GM23338 (cell line): ENCODE results near the gene IFNA16. TPM values are rescaled to one million over a fixed set of nuclear protein-coding genes. Genes with fewer than 3 reads are reported as not detected.
"Not testable (repeated sequence)": the region's sequence is repeated elsewhere in the genome, so short reads cannot be mapped to it uniquely, and the experiment has no call there.

Source experiments
- ATAC-seq: fragments of 200-7000 bp; cut with Tn5 transposase; 3 replicates; pipeline ENCODE4 v1.9.1; 2020
- DNase-seq: peaks from one replicate; pipeline ENCODE4 v3.0.0-alpha.2; 2015; ENCODE audit warnings: low spot score
- H2AFZ ChIP-seq: fragments of 200-600 bp; sonication (generic); 2 replicates; pipeline ENCODE4 v1.8.0; 2016; ENCODE audit warnings: antibody characterized with exemption, mild to moderate bottlenecking, moderate library complexity
- H3F3A ChIP-seq: fragments of 200-600 bp; sonication (generic); replicated peaks from 2 replicates; pipeline ENCODE4 v1.8.0; 2017; ENCODE audit warnings: antibody characterized with exemption, mixed run types, low read depth
- H3K27ac ChIP-seq: fragments of 200-600 bp; sonication (generic); 2 replicates; pipeline ENCODE4 v1.6.1; 2016; ENCODE audit warnings: low read depth
- H3K27me3 ChIP-seq: fragments of 200-600 bp; sonication (generic); 2 replicates; pipeline ENCODE4 v1.8.0; 2016; ENCODE audit warnings: mild to moderate bottlenecking, mixed run types, moderate library complexity; ENCODE audit not compliant: insufficient read depth
- H3K36me3 ChIP-seq: fragments of 200-600 bp; sonication (generic); 2 replicates; pipeline ENCODE4 v1.8.0; 2016; ENCODE audit warnings: mild to moderate bottlenecking; ENCODE audit not compliant: insufficient read depth
- H3K4me1 ChIP-seq: fragments of 200-600 bp; sonication (generic); 2 replicates; pipeline ENCODE4 v1.8.0; 2016; ENCODE audit warnings: mild to moderate bottlenecking, moderate library complexity; ENCODE audit not compliant: insufficient read depth
- H3K4me2 ChIP-seq: fragments of 200-600 bp; sonication (generic); 2 replicates; pipeline ENCODE4 v1.7.1; 2017; ENCODE audit warnings: mixed run types
- H3K4me3 ChIP-seq: fragments of 200-600 bp; sonication (generic); 2 replicates; pipeline ENCODE4 v1.6.1; 2016; ENCODE audit warnings: mixed run types
- H3K79me2 ChIP-seq: fragments of 200-600 bp; sonication (generic); replicated peaks from 2 replicates; pipeline ENCODE4 v1.8.0; 2017; ENCODE audit warnings: mild to moderate bottlenecking; ENCODE audit not compliant: insufficient read depth
- H3K9me2 ChIP-seq: fragments of 200-600 bp; sonication (generic); 2 replicates; pipeline ENCODE4 v1.8.0; 2017; ENCODE audit not compliant: insufficient read depth
- H4K20me1 ChIP-seq: fragments of 200-600 bp; sonication (generic); replicated peaks from 2 replicates; pipeline ENCODE4 v1.8.0; 2017; ENCODE audit warnings: mild to moderate bottlenecking; ENCODE audit not compliant: insufficient read depth
- H3K27ac Mint-ChIP-seq: 2 replicates; pipeline ENCODE4 v1.8.0; 2020; ENCODE audit warnings: inconsistent platforms, mild to moderate bottlenecking, moderate library complexity, mixed read lengths
- H3K27me3 Mint-ChIP-seq: 3 replicates; pipeline ENCODE4 v1.8.0; 2022; ENCODE audit warnings: low read depth, mild to moderate bottlenecking, moderate library complexity, mixed read lengths, inconsistent platforms; ENCODE audit not compliant: insufficient read depth, poor library complexity
- H3K36me3 Mint-ChIP-seq: 3 replicates; pipeline ENCODE4 v1.8.0; 2021; ENCODE audit warnings: low read depth, mild to moderate bottlenecking, inconsistent platforms, moderate library complexity, mixed read lengths
- H3K4me1 Mint-ChIP-seq: 3 replicates; pipeline ENCODE4 v1.8.0; 2020; ENCODE audit warnings: mild to moderate bottlenecking, inconsistent platforms, mixed read lengths
- H3K4me3 Mint-ChIP-seq: 3 replicates; pipeline ENCODE4 v1.8.0; 2021; ENCODE audit warnings: moderate library complexity, mild to moderate bottlenecking, inconsistent platforms, mixed read lengths
- H3K9me3 Mint-ChIP-seq: 3 replicates; pipeline ENCODE4 v1.8.0; 2020; ENCODE audit warnings: moderate library complexity, mild to moderate bottlenecking, inconsistent platforms, mixed read lengths
- CREB1 ChIP-seq: fragments of 250-450 bp; sonication (Bioruptor Pico); IDR thresholded peaks from 2 replicates; pipeline ENCODE4 v1.5.0; 2020; ENCODE audit warnings: low read depth, mild to moderate bottlenecking, moderate library complexity
- EZH2 ChIP-seq: fragments of 200-600 bp; sonication (generic); IDR thresholded peaks from one replicate; pipeline ENCODE4 v1.8.0; 2017; ENCODE audit warnings: antibody characterized with exemption, mild to moderate bottlenecking, low read depth; ENCODE audit not compliant: unreplicated experiment
- POLR2AphosphoS5 ChIP-seq: IDR thresholded peaks from 2 replicates; pipeline ENCODE4 v1.6.1; 2016; ENCODE audit warnings: antibody characterized with exemption, low read depth
- ZNF114 ChIP-seq: fragments of 250-450 bp; sonication (Bioruptor Pico); IDR thresholded peaks from 2 replicates; pipeline ENCODE4 v1.5.0; 2020; ENCODE audit warnings: mild to moderate bottlenecking, moderate library complexity
- polyA plus RNA-seq: library from polyadenylated mRNA; unstranded; fragments of >200 nt; fragmentation: Nextera tagmentation; extraction: Ambion mirVana; gene quantifications from 2 replicates; pipeline ENCODE4 v1.2.1, GENCODE V29; 2016
- total RNA-seq: library from RNA; depleted of rRNA; stranded (reverse); fragments of >200 nt; shearing (Covaris generic); gene quantifications from 2 replicates; pipeline ENCODE4 v1.2.3, GENCODE V29; 2014
- TF ChIP-seq, protein P1 (sequence below), 2 experiments: fragments of 200-600 bp in 1 of 2; sonication (generic) in 1 of 2; conservative IDR thresholded peaks; 2 replicates each; pipeline versions ENCODE4 v1.5.1 to v1.6.1; 2016 to 2017; ENCODE audit warnings: antibody characterized with exemption in 2 of 2, low read depth in 2 of 2, mild to moderate bottlenecking in 2 of 2, moderate library complexity in 1 of 2

IFNA16 gene
- total and polyA plus RNA-seq, 2 experiments from 2014 or later = not detected

- H3K36me3 ChIP-seq, H3F3A ChIP-seq, H3K4me3 ChIP-seq, H4K20me1 ChIP-seq, H3K4me2 ChIP-seq, H3K27me3 Mint-ChIP-seq, H3K4me3 Mint-ChIP-seq, H3K27ac Mint-ChIP-seq, H3K4me1 Mint-ChIP-seq, H3K79me2 ChIP-seq, H2AFZ ChIP-seq, H3K27me3 ChIP-seq, H3K4me1 ChIP-seq, H3K36me3 Mint-ChIP-seq, H3K27ac ChIP-seq, H3K9me2 ChIP-seq, H3K9me3 Mint-ChIP-seq: not testable (repeated sequence)
- ATAC-seq = peak; percentile 31; the same call in 1 of the 3 replicates
- peak; percentile 8 for DNase-seq
- TF ChIP-seq, protein P1, sequence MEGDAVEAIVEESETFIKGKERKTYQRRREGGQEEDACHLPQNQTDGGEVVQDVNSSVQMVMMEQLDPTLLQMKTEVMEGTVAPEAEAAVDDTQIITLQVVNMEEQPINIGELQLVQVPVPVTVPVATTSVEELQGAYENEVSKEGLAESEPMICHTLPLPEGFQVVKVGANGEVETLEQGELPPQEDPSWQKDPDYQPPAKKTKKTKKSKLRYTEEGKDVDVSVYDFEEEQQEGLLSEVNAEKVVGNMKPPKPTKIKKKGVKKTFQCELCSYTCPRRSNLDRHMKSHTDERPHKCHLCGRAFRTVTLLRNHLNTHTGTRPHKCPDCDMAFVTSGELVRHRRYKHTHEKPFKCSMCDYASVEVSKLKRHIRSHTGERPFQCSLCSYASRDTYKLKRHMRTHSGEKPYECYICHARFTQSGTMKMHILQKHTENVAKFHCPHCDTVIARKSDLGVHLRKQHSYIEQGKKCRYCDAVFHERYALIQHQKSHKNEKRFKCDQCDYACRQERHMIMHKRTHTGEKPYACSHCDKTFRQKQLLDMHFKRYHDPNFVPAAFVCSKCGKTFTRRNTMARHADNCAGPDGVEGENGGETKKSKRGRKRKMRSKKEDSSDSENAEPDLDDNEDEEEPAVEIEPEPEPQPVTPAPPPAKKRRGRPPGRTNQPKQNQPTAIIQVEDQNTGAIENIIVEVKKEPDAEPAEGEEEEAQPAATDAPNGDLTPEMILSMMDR (conservative IDR thresholded peaks at IDR 0.05; ENCODE audit: low read depth in 2 of 2) = peak; percentile 19 to 44; a peak in 3 of 4 replicates
Observed at GRCh38 chr9:21213411-21214326, 3.4 kb downstream of the IFNA16 start.

- H3K9me2 ChIP-seq, H3K36me3 ChIP-seq, H3K4me2 ChIP-seq, H3F3A ChIP-seq, H3K4me3 Mint-ChIP-seq, H2AFZ ChIP-seq, ATAC-seq, H3K27ac ChIP-seq, H3K36me3 Mint-ChIP-seq, H3K27me3 ChIP-seq, H3K27me3 Mint-ChIP-seq, H4K20me1 ChIP-seq, DNase-seq, H3K9me3 Mint-ChIP-seq, H3K4me1 Mint-ChIP-seq, H3K4me1 ChIP-seq, H3K27ac Mint-ChIP-seq, H3K4me3 ChIP-seq, H3K79me2 ChIP-seq: not testable (repeated sequence)
Observed at GRCh38 chr9:21212160-21212559, 5.0 kb downstream of the IFNA16 start.

DNA sequence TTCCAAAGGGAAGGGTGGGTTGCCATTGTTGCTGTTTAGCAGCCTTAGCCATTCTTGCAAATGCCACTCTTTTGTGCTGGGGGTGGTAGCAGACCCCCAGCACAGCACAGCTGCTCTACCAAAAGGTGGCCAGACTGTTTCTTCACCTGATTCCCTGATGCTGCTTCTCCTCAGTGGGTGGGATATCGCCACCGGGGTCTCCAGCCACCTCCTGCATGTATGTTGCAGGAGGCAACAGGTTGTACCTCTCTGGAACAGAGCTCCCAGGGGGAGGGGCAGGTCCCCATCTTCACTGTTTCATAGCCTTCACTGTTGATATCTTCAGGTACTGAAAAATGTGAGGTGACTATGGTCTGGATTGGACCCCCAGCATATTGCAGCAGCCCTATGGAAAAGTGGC lies 6.3 kb downstream of the IFNA16 start:
- not testable (repeated sequence) for H2AFZ ChIP-seq, H3K36me3 ChIP-seq, H3K9me2 ChIP-seq, H3K79me2 ChIP-seq, H3K27me3 ChIP-seq, H3K4me1 ChIP-seq, H3K9me3 Mint-ChIP-seq, H3K4me1 Mint-ChIP-seq, H3K4me3 ChIP-seq, H3F3A ChIP-seq, ATAC-seq, H3K4me2 ChIP-seq, H3K27ac ChIP-seq, DNase-seq, H4K20me1 ChIP-seq, H3K27me3 Mint-ChIP-seq, H3K27ac Mint-ChIP-seq, H3K4me3 Mint-ChIP-seq, H3K36me3 Mint-ChIP-seq

GRCh38 chr9:21210311-21210710 lies 6.8 kb downstream of the IFNA16 start:
- no peak overlapping the region for H3K4me2 ChIP-seq
- H3K79me2 ChIP-seq = no peaks in the 10 kb centered on the region
- H3K9me3 Mint-ChIP-seq = no peaks in the 10 kb centered on the region
- H3K36me3 ChIP-seq = no peaks in the 10 kb centered on the region
- H3F3A ChIP-seq = no peaks in the 10 kb centered on the region
- H3K27ac ChIP-seq = no peak overlapping the region
- no peak overlapping the region for H2AFZ ChIP-seq
- H3K36me3 Mint-ChIP-seq = no peaks in the 10 kb centered on the region
- H3K27me3 ChIP-seq = no peaks in the 10 kb centered on the region
- H3K4me1 Mint-ChIP-seq = no peaks in the 10 kb centered on the region; the same call in 2 of the 3 replicates
- ATAC-seq (no peak), DNase-seq (no peak)
- H3K27ac Mint-ChIP-seq = no peak overlapping the region
- H3K4me3 ChIP-seq = no peak overlapping the region
- H3K4me3 Mint-ChIP-seq = no peak overlapping the region
- H3K4me1 ChIP-seq = no peaks in the 10 kb centered on the region
- peaks cover 1% of the 10 kb centered on the region for H3K27me3 Mint-ChIP-seq
- no peaks in the 10 kb centered on the region for H3K9me2 ChIP-seq
- no peaks in the 10 kb centered on the region for H4K20me1 ChIP-seq
- TF ChIP-seq POLR2AphosphoS5 = no peak
- no peak for TF ChIP-seq EZH2
- no peak for TF ChIP-seq CREB1 (CRISPR knock-in tag)
- no peak for TF ChIP-seq ZNF114 (CRISPR knock-in tag)
